B cell (primary cell): ENCODE results near the gene ADGRF1.

Source experiments
- EZH2 ChIP-seq: IDR thresholded peaks from 2 replicates; pipeline ENCODE4 v1.6.1; 2012; ENCODE audit warnings: borderline replicate concordance, low read depth, mild to moderate bottlenecking, moderate library complexity, low read length; ENCODE audit not compliant: insufficient read depth, poor library complexity, severe bottlenecking
- TF ChIP-seq, protein P1 (sequence below): fragments of 200-600 bp; IDR thresholded peaks from one replicate; pipeline ENCODE4 v1.8.0; 2022; ENCODE audit warnings: antibody characterized with exemption, mild to moderate bottlenecking

DNA sequence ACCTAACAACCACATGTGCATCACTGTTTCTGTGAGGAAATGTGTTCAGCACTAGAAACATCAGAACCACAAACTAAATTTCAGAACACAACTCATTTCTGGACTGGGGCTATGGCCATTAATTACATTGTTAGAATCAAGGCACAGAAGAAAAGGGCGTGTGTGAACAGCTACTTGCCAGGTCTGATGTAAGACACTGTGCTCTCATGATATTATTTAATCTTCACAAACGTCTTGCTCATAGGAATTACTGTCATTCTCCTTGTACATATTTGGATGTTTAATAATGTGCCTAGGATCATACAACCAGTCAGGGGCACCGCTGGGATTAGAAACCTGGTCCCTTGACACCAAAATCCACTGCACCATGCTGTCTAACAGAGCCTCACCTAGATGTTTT lies 14.8 kb downstream of the ADGRF1 start:
- TF ChIP-seq EZH2 = no peak
- TF ChIP-seq, protein P1, sequence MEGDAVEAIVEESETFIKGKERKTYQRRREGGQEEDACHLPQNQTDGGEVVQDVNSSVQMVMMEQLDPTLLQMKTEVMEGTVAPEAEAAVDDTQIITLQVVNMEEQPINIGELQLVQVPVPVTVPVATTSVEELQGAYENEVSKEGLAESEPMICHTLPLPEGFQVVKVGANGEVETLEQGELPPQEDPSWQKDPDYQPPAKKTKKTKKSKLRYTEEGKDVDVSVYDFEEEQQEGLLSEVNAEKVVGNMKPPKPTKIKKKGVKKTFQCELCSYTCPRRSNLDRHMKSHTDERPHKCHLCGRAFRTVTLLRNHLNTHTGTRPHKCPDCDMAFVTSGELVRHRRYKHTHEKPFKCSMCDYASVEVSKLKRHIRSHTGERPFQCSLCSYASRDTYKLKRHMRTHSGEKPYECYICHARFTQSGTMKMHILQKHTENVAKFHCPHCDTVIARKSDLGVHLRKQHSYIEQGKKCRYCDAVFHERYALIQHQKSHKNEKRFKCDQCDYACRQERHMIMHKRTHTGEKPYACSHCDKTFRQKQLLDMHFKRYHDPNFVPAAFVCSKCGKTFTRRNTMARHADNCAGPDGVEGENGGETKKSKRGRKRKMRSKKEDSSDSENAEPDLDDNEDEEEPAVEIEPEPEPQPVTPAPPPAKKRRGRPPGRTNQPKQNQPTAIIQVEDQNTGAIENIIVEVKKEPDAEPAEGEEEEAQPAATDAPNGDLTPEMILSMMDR = no peak
